HepG2 (cell line): ENCODE results near the gene BANP. TPM values are rescaled to one million over a fixed set of nuclear protein-coding genes. Genes with fewer than 3 reads are reported as not detected.

Experiments
- ATAC-seq: fragments of 200-7000 bp; cut with Tn5 transposase; 3 replicates; pipeline ENCODE4 v1.9.1; 2020; ENCODE audit warnings: mild to moderate bottlenecking, moderate library complexity
- BruUV-seq: library from RNA; stranded (reverse); fragments of 400-500 nt; replicated peaks from 2 replicates; lab custom pipeline; 2021; lab: Mats Ljungman, UMichigan
- CTCF ChIA-PET: fragments of 300-600 bp; formaldehyde crosslinking; extraction: SDS; loops from one replicate; lab custom pipeline; 2021; ENCODE audit warnings: low total read pairs, inconsistent platforms, low intra/inter-chr PET ratio; lab: Yijun Ruan, JAX
- POLR2A ChIA-PET: fragments of 350-600 bp; sonication (Branson Sonifier 250); formaldehyde crosslinking; loops from one replicate; lab custom pipeline; 2020; ENCODE audit warnings: antibody characterized with exemption, inconsistent platforms; lab: Yijun Ruan, JAX
- DNase-seq: peaks from one replicate; pipeline ENCODE4 v3.0.0-alpha.2; 2015; ENCODE audit warnings: low spot score
- FAIRE-seq: peaks from 3 replicates; lab custom pipeline; 2011; peaks lifted over from hg19 to GRCh38; lab: Jason Lieb, UNC
- H2AFZ ChIP-seq: one replicate; pipeline ENCODE4 v1.6.1; 2011; ENCODE audit warnings: low read length, inconsistent platforms
- H3K27ac ChIP-seq: fragments of 300-600 bp; 3 replicates; pipeline ENCODE4 v1.8.0; 2011; ENCODE audit warnings: mixed run types, mild to moderate bottlenecking, mixed read lengths, low read length, inconsistent platforms; ENCODE audit not compliant: insufficient read depth; ENCODE audit errors: extremely low read length
- H3K27me3 ChIP-seq, 2 experiments: fragments of 200-600 bp in 1 of 2; 2 replicates in 1 of 2; 3 replicates in 1 of 2; pipeline versions ENCODE4 v1.6.0 to v1.8.0; 2011; ENCODE audit warnings: low read length in 2 of 2, mild to moderate bottlenecking in 2 of 2, moderate library complexity in 2 of 2, inconsistent platforms in 1 of 2; ENCODE audit not compliant: insufficient read depth in 2 of 2, control insufficient read depth in 1 of 2
- H3K36me3 ChIP-seq, 2 experiments: fragments of 200-600 bp in 1 of 2; replicated peaks in 1 of 2; 2 replicates in 1 of 2; 3 replicates in 1 of 2; pipeline versions ENCODE4 v1.5.1 to v1.8.0; 2011; ENCODE audit warnings: low read length in 2 of 2, inconsistent platforms in 1 of 2; ENCODE audit not compliant: insufficient read depth in 2 of 2, control insufficient read depth in 1 of 2
- H3K4me1 ChIP-seq: 2 replicates; pipeline ENCODE4 v1.5.1; 2012; ENCODE audit warnings: low read length, inconsistent platforms; ENCODE audit not compliant: insufficient read depth
- H3K4me2 ChIP-seq: 2 replicates; pipeline ENCODE4 v1.6.0; 2011; ENCODE audit warnings: low read depth, low read length, inconsistent platforms
- H3K4me3 ChIP-seq, 3 experiments: fragments of 200-600 bp in 1 of 3; sonication (generic), shearing (Covaris generic) in 1 of 3; replicated peaks in 1 of 3; 2 replicates each; pipeline ENCODE4 v1.5.1; 2011 to 2016; ENCODE audit warnings: low read length in 3 of 3, inconsistent platforms in 2 of 3, low read depth in 2 of 3, mild to moderate bottlenecking in 2 of 3, control low read depth in 1 of 3, mixed read lengths in 1 of 3; ENCODE audit not compliant: insufficient read depth in 1 of 3
- H3K79me2 ChIP-seq: one replicate; pipeline ENCODE4 v1.6.1; 2011; ENCODE audit warnings: low read length, inconsistent platforms; ENCODE audit not compliant: insufficient read depth
- H3K9ac ChIP-seq: 2 replicates; pipeline ENCODE4 v1.6.0; 2011; ENCODE audit warnings: mild to moderate bottlenecking, low read depth, low read length, inconsistent platforms; ENCODE audit not compliant: insufficient read depth
- H3K9me3 ChIP-seq: 2 replicates; pipeline ENCODE4 v1.5.1; 2012; ENCODE audit warnings: mild to moderate bottlenecking, low read length
- H4K20me1 ChIP-seq: 2 replicates; pipeline ENCODE4 v1.6.0; 2011; ENCODE audit warnings: inconsistent platforms, mild to moderate bottlenecking, low read length, moderate library complexity; ENCODE audit not compliant: insufficient read depth
- AGO2 ChIP-seq: fragments of 200-400 bp; formaldehyde crosslinking; optimal IDR thresholded peaks from 2 replicates; pipeline ENCODE3; 2017; ENCODE audit warnings: mild to moderate bottlenecking, low read depth, low read length, moderate library complexity
- KLF6 ChIP-seq: IDR thresholded peaks from 2 replicates; pipeline ENCODE4 v1.8.0; 2016; ENCODE audit warnings: missing biosample characterization, missing genetic modification reagents
- WGBS: methylation state at CpG from one replicate; pipeline ENCODE4 v1.1.6; 2017; ENCODE audit warnings: low lambda C conversion rate; 5-methylcytosine and 5-hydroxymethylcytosine counted together
- in situ Hi-C: cut with HindIII; loops from 2 replicates; pipeline ENCODE4 v1.10.0; 2017; ENCODE audit warnings: low pct_unique_long_range_greater_than_20kb; ENCODE audit not compliant: extremely low pct_ligation_motif_present
- intact Hi-C: fragments of 100-400 bp; cut with micrococcal nuclease; formaldehyde crosslinking; loops from one replicate; pipeline ENCODE4 v1.10.0; 2022; ENCODE audit not compliant: unreplicated experiment
- polyA plus RNA-seq, 8 experiments: library from polyadenylated mRNA; depleted of rRNA in 3 of 8; stranded (reverse) in 7 of 8; unstranded in 1 of 8; fragments of >200 nt; fragmentation: Illumina TruSeq in 4 of 8; extraction: Trizol in 4 of 8; gene quantifications; 2 replicates each; pipeline versions ENCODE4 v1.2.1 to v1.2.3, GENCODE V29; 2011 to 2016; ENCODE audit warnings: low read depth in 4 of 8, missing spikeins in 1 of 8, mixed read lengths in 1 of 8; ENCODE audit not compliant: insufficient read depth in 1 of 8
- total RNA-seq, 5 experiments: library from RNA; depleted of rRNA; stranded (reverse); fragments of >200 nt; fragmentation: Illumina TruSeq; extraction: Trizol; gene quantifications; 2 replicates each; pipeline ENCODE4 v1.2.3, GENCODE V29; 2016; ENCODE audit warnings: low read depth in 1 of 5
- TF ChIP-seq, protein P1 (sequence below): sonication (generic); formaldehyde crosslinking; IDR thresholded peaks from 2 replicates; pipeline ENCODE4 v1.5.1; 2020; ENCODE audit warnings: missing genetic modification reagents, mild to moderate bottlenecking, borderline replicate concordance
- TF ChIP-seq, protein P2 (sequence below): sonication (generic); formaldehyde crosslinking; IDR thresholded peaks from 2 replicates; pipeline ENCODE4 v1.9.0; 2022; ENCODE audit warnings: missing genetic modification reagents, mild to moderate bottlenecking, borderline replicate concordance
- TF ChIP-seq, protein P3 (sequence below): sonication (generic); formaldehyde crosslinking; conservative IDR thresholded peaks from 2 replicates; pipeline ENCODE4 v1.8.0; 2022; ENCODE audit warnings: missing genetic modification reagents

The BANP gene
- total and polyA plus RNA-seq, 2 of the 13 experiments (the other 11 are each of a cell fraction or from before 2014, with no cell fraction given) = 20.2 to 23.8 TPM

DNA sequence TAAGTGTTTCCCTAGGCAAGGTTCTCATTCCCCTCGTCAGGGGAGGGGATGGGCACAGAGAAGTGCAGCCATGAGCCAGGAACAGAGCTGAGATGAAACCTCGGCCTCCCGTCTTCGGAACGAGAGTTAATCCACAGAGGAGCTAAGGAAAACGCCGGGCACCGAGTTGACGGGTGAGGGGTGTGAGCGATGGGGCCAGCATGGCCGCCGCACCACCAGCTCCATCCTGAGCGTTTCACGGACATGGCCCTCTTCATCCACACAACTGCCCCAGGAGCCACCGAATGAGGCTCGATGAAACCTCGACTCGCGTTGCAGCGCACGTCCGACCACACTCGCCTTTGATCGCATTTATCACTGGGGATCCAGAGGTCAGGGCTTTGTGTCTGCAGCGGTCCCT is 36.4 kb upstream of the BANP start:
- DNase-seq (no peak), ATAC-seq (no peak), FAIRE-seq (no peak)
- POLR2A ChIA-PET = no interaction called here
- intact Hi-C loops (no loop called here), in situ Hi-C loops (no loop called here)
- WGBS = 97% methylated on average over 25 of the region's 25 CpGs
- no peaks in the 10 kb centered on the region for H3K27me3 ChIP-seq
- no peak overlapping the region for H3K9ac ChIP-seq
- H3K79me2 ChIP-seq = peaks cover 9% of the 10 kb centered on the region
- H3K36me3 ChIP-seq = peaks cover 31 to 79% of the 10 kb centered on the region in 2 experiments
- H2AFZ ChIP-seq = no peak overlapping the region
- CTCF ChIA-PET = no interaction called here
- peaks cover 14% of the 10 kb centered on the region; the same call in 1 of the 2 replicates for H4K20me1 ChIP-seq
- no peak overlapping the region for H3K4me2 ChIP-seq
- no TSS peak for BruUV-seq
- H3K27ac ChIP-seq = no peak overlapping the region
- no peaks in the 10 kb centered on the region for H3K4me1 ChIP-seq
- H3K9me3 ChIP-seq = no peaks in the 10 kb centered on the region
- H3K4me3 ChIP-seq = no peak overlapping the region
- TF ChIP-seq, protein P1, sequence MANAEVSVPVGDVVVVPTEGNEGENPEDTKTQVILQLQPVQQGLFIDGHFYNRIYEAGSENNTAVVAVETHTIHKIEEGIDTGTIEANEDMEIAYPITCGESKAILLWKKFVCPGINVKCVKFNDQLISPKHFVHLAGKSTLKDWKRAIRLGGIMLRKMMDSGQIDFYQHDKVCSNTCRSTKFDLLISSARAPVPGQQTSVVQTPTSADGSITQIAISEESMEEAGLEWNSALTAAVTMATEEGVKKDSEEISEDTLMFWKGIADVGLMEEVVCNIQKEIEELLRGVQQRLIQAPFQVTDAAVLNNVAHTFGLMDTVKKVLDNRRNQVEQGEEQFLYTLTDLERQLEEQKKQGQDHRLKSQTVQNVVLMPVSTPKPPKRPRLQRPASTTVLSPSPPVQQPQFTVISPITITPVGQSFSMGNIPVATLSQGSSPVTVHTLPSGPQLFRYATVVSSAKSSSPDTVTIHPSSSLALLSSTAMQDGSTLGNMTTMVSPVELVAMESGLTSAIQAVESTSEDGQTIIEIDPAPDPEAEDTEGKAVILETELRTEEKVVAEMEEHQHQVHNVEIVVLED = no peak
- peak; percentile 55 for TF ChIP-seq AGO2
- no peak for TF ChIP-seq KLF6 (CRISPR knock-in tag)
- TF ChIP-seq, protein P2, sequence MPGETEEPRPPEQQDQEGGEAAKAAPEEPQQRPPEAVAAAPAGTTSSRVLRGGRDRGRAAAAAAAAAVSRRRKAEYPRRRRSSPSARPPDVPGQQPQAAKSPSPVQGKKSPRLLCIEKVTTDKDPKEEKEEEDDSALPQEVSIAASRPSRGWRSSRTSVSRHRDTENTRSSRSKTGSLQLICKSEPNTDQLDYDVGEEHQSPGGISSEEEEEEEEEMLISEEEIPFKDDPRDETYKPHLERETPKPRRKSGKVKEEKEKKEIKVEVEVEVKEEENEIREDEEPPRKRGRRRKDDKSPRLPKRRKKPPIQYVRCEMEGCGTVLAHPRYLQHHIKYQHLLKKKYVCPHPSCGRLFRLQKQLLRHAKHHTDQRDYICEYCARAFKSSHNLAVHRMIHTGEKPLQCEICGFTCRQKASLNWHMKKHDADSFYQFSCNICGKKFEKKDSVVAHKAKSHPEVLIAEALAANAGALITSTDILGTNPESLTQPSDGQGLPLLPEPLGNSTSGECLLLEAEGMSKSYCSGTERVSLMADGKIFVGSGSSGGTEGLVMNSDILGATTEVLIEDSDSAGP (CRISPR knock-in tag) = no peak
- TF ChIP-seq, protein P3, sequence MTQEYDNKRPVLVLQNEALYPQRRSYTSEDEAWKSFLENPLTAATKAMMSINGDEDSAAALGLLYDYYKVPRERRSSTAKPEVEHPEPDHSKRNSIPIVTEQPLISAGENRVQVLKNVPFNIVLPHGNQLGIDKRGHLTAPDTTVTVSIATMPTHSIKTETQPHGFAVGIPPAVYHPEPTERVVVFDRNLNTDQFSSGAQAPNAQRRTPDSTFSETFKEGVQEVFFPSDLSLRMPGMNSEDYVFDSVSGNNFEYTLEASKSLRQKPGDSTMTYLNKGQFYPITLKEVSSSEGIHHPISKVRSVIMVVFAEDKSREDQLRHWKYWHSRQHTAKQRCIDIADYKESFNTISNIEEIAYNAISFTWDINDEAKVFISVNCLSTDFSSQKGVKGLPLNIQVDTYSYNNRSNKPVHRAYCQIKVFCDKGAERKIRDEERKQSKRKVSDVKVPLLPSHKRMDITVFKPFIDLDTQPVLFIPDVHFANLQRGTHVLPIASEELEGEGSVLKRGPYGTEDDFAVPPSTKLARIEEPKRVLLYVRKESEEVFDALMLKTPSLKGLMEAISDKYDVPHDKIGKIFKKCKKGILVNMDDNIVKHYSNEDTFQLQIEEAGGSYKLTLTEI (CRISPR knock-in tag) = no peak
- TF ChIP-seq, all 625 proteins: peak for 1
